ENCODE results near the gene ZFPM1.

DNA sequence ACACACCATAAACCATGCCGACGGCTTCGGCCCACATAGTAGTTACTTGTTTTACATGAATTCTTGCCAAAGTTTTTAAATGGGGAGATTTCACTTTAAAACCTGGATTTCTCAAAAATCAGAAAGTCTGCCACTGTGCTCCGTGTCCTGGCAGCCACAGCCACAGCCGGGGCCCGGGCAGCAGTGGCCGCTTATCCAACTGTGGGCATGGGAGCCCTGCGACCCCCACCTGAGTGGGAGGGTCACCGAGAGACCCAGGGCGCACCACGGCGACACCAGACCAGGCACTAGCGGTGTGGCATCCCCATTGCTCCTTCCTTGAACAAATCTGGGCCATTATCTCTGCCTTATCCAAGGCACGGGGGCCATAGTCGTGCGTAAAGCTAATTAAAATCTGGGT is 40.3 kb upstream of the ZFPM1 start:
- TF ChIP-seq, protein P1, sequence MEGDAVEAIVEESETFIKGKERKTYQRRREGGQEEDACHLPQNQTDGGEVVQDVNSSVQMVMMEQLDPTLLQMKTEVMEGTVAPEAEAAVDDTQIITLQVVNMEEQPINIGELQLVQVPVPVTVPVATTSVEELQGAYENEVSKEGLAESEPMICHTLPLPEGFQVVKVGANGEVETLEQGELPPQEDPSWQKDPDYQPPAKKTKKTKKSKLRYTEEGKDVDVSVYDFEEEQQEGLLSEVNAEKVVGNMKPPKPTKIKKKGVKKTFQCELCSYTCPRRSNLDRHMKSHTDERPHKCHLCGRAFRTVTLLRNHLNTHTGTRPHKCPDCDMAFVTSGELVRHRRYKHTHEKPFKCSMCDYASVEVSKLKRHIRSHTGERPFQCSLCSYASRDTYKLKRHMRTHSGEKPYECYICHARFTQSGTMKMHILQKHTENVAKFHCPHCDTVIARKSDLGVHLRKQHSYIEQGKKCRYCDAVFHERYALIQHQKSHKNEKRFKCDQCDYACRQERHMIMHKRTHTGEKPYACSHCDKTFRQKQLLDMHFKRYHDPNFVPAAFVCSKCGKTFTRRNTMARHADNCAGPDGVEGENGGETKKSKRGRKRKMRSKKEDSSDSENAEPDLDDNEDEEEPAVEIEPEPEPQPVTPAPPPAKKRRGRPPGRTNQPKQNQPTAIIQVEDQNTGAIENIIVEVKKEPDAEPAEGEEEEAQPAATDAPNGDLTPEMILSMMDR (IDR thresholded peaks at IDR 0.05; ENCODE audit: insufficient read depth, low read length) = no peak
- TF ChIP-seq GABPA (IDR thresholded peaks at IDR 0.05; ENCODE audit: low read depth) = no peak

All from HL-60 (cell line).